ENCODE measurements around the gene SKIC2.

SKIC2 gene

DNA sequence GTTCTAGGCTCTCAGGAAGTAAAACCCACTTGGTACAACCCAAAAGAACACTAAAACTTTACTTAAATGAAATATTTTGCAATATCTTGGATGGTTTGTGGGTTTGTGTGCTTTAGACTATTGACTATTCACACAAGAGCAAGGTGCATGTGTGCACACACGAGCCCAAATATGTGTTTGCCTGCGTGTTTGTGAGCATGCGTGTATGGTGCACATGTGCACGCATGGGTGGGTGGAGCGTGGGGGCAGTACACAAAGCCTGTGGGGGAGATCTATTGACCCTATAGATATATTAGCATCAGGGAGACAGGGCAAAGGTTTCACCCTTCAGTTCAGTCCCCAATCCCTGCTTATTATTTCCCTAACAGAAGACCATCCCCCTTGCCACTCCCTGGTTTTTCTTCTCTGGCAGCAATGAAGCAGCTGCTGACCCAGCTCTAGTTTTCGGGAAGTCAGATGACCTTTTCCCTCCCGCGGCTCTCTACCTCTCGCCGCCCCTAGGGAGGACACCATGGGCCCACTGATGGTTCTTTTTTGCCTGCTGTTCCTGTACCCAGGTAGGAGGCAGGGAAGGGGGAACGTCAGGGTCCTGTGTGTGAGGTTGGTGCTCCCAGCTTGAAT is 31.6 kb upstream of the SKIC2 start, which contains the start of gene C2:
C2 (plus strand) TSS at position 476 of the 621 bp plus-strand sequence; CDS start at position 512, 36 bp downstream.
- no peaks in the 10 kb centered on the region for H3K9me2 ChIP-seq (ENCODE audit: low read depth, low read length)
- no peaks in the 10 kb centered on the region; the same call in 1 of the 2 replicates for H3K36me3 ChIP-seq (ENCODE audit: insufficient read depth, low read length)
- H4K20me1 ChIP-seq (ENCODE audit: insufficient read depth, low read length) = no peaks in the 10 kb centered on the region
- H3K4me3 ChIP-seq (ENCODE audit: low read depth, low read length, poor library complexity, severe bottlenecking) = no peak within 1 kb of the TSS
- no peak within 1 kb of the TSS for H2AFZ ChIP-seq (ENCODE audit: low read length)
- H3K27ac ChIP-seq (ENCODE audit: low read depth, low read length, poor library complexity, severe bottlenecking) = no peak within 1 kb of the TSS
- H3K9ac ChIP-seq (ENCODE audit: low read length) = no peak within 1 kb of the TSS
- TF ChIP-seq EZH2 (IDR thresholded peaks at IDR 0.05; ENCODE audit: borderline replicate concordance, low read length) = no peak
- TF ChIP-seq, protein P1, sequence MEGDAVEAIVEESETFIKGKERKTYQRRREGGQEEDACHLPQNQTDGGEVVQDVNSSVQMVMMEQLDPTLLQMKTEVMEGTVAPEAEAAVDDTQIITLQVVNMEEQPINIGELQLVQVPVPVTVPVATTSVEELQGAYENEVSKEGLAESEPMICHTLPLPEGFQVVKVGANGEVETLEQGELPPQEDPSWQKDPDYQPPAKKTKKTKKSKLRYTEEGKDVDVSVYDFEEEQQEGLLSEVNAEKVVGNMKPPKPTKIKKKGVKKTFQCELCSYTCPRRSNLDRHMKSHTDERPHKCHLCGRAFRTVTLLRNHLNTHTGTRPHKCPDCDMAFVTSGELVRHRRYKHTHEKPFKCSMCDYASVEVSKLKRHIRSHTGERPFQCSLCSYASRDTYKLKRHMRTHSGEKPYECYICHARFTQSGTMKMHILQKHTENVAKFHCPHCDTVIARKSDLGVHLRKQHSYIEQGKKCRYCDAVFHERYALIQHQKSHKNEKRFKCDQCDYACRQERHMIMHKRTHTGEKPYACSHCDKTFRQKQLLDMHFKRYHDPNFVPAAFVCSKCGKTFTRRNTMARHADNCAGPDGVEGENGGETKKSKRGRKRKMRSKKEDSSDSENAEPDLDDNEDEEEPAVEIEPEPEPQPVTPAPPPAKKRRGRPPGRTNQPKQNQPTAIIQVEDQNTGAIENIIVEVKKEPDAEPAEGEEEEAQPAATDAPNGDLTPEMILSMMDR (IDR thresholded peaks at IDR 0.05; ENCODE audit: low read length) = no peak
- H3K4me2 ChIP-seq (ENCODE audit: low read length) = no peak within 1 kb of the TSS; the same call in 1 of the 2 replicates
- H3K27me3 ChIP-seq (ENCODE audit: insufficient read depth, low read length) = peaks cover 15% of the 10 kb centered on the region; the same call in 1 of the 2 replicates
- H3K9me3 ChIP-seq (ENCODE audit: low read length) = no peaks in the 10 kb centered on the region; the same call in 1 of the 2 replicates
- no peaks in the 10 kb centered on the region for H3F3A ChIP-seq (ENCODE audit: insufficient read depth, low read length)
- H3K4me1 ChIP-seq (ENCODE audit: insufficient read depth, low read length, severe bottlenecking) = no peaks in the 10 kb centered on the region
- H3K79me2 ChIP-seq (ENCODE audit: insufficient read depth, low read length) = no peaks in the 10 kb centered on the region

GRCh38 chr6:31927863-31928671 is 30.9 kb upstream of the SKIC2 start:
- Histone ChIP-seq H3K4me2 (ENCODE audit: low read length) (no peak overlapping the region; the same call in 1 of the 2 replicates), H3K9me3 (ENCODE audit: low read length) (no peaks in the 10 kb centered on the region; the same call in 1 of the 2 replicates), H3K27me3 (ENCODE audit: insufficient read depth, low read length) (peaks cover 15% of the 10 kb centered on the region; the same call in 1 of the 2 replicates), H3K4me1 (ENCODE audit: insufficient read depth, low read length, severe bottlenecking) (no peaks in the 10 kb centered on the region), H3F3A (ENCODE audit: insufficient read depth, low read length) (no peaks in the 10 kb centered on the region), H3K9ac (ENCODE audit: low read length) (no peak overlapping the region), H4K20me1 (ENCODE audit: insufficient read depth, low read length) (no peaks in the 10 kb centered on the region), H3K4me3 (ENCODE audit: low read depth, low read length, poor library complexity, severe bottlenecking) (no peak overlapping the region), H3K9me2 (ENCODE audit: low read depth, low read length) (no peaks in the 10 kb centered on the region), H3K27ac (ENCODE audit: low read depth, low read length, poor library complexity, severe bottlenecking) (no peak overlapping the region), H2AFZ (ENCODE audit: low read length) (no peak overlapping the region), H3K36me3 (ENCODE audit: insufficient read depth, low read length) (no peaks in the 10 kb centered on the region; the same call in 1 of the 2 replicates), H3K79me2 (ENCODE audit: insufficient read depth, low read length) (no peaks in the 10 kb centered on the region)
- no peak for TF ChIP-seq EZH2 (IDR thresholded peaks at IDR 0.05; ENCODE audit: borderline replicate concordance, low read length)
- TF ChIP-seq, protein P1 (IDR thresholded peaks at IDR 0.05; ENCODE audit: low read length) = no peak

GRCh38 chr6:31928672-31928939 is 30.4 kb upstream of the SKIC2 start:
- no peak overlapping the region for H2AFZ ChIP-seq (ENCODE audit: low read length)
- TF ChIP-seq, protein P1 (IDR thresholded peaks at IDR 0.05; ENCODE audit: low read length) = no peak
- no peak for TF ChIP-seq EZH2 (IDR thresholded peaks at IDR 0.05; ENCODE audit: borderline replicate concordance, low read length)

More at GRCh38 chr6:31928672-31928939, 30.4 kb upstream of the SKIC2 start:
- Histone ChIP-seq H3K9me2 (ENCODE audit: low read depth, low read length) (no peaks in the 10 kb centered on the region), H3K79me2 (ENCODE audit: insufficient read depth, low read length) (no peaks in the 10 kb centered on the region), H3K4me3 (ENCODE audit: low read depth, low read length, poor library complexity, severe bottlenecking) (no peak overlapping the region), H3K36me3 (ENCODE audit: insufficient read depth, low read length) (no peaks in the 10 kb centered on the region; the same call in 1 of the 2 replicates), H3K4me2 (ENCODE audit: low read length) (no peak overlapping the region), H3K9me3 (ENCODE audit: low read length) (no peaks in the 10 kb centered on the region; the same call in 1 of the 2 replicates), H3K27ac (ENCODE audit: low read depth, low read length, poor library complexity, severe bottlenecking) (no peak overlapping the region), H3K9ac (ENCODE audit: low read length) (no peak overlapping the region), H3K4me1 (ENCODE audit: insufficient read depth, low read length, severe bottlenecking) (no peaks in the 10 kb centered on the region), H3F3A (ENCODE audit: insufficient read depth, low read length) (no peaks in the 10 kb centered on the region), H4K20me1 (ENCODE audit: insufficient read depth, low read length) (no peaks in the 10 kb centered on the region), H3K27me3 (ENCODE audit: insufficient read depth, low read length) (peaks cover 15% of the 10 kb centered on the region; the same call in 1 of the 2 replicates)
